Subcutaneous abdominal adipose tissue (tissue), 5 donors: ENCODE measurements around the gene ABCD2.

Source experiments
- H3K27ac ChIP-seq: one replicate; pipeline ENCODE4 v1.7.0; 2013; ENCODE audit warnings: low read depth, mild to moderate bottlenecking, inconsistent platforms, low read length, moderate library complexity
- H3K27me3 ChIP-seq, 5 donors: one replicate each; pipeline ENCODE4 v1.7.0; 2013; ENCODE audit warnings: low read length in 5 of 5, inconsistent platforms in 1 of 5; ENCODE audit not compliant: control insufficient read depth in 5 of 5, insufficient read depth in 4 of 5
- H3K36me3 ChIP-seq, 5 donors: one replicate each; pipeline ENCODE4 v1.7.0; 2013; ENCODE audit warnings: low read length in 5 of 5; ENCODE audit not compliant: control insufficient read depth in 5 of 5, insufficient read depth in 5 of 5
- H3K4me1 ChIP-seq, 5 donors: one replicate each; pipeline ENCODE4 v1.7.0; 2013; ENCODE audit warnings: low read length in 5 of 5, mild to moderate bottlenecking in 3 of 5, moderate library complexity in 1 of 5; ENCODE audit not compliant: control insufficient read depth in 5 of 5, insufficient read depth in 5 of 5
- H3K4me3 ChIP-seq, 5 donors: one replicate each; pipeline ENCODE4 v1.7.0; 2013; ENCODE audit warnings: low read length in 5 of 5, low read depth in 1 of 5
- H3K9ac ChIP-seq, 5 donors: one replicate each; pipeline ENCODE4 v1.7.0; 2013; ENCODE audit warnings: low read length in 5 of 5, mild to moderate bottlenecking in 4 of 5, moderate library complexity in 3 of 5
- H3K9me3 ChIP-seq, 5 donors: one replicate each; pipeline ENCODE4 v1.7.0; 2013; ENCODE audit warnings: low read length in 5 of 5; ENCODE audit not compliant: control insufficient read depth in 5 of 5
- donor health status: healthy.
- donor health status: healthy.
- donor health status: healthy.
- donor health status: healthy.
- donor health status: healthy.

ABCD2 gene

GRCh38 chr12:39510001-39510400, 109.6 kb downstream of the ABCD2 start:
- Histone ChIP-seq H3K9me3 (peaks cover 0 to 17% (median 4%) of the 10 kb centered on the region in 5 donors), H3K36me3 (no peaks in the 10 kb centered on the region), H3K9ac (no peak overlapping the region), H3K27me3 (no peaks in the 10 kb centered on the region), H3K4me3 (no peak overlapping the region), H3K27ac (no peak overlapping the region), H3K4me1 (peaks cover 0 to 7% (median 0%) of the 10 kb centered on the region in 5 donors)

DNA sequence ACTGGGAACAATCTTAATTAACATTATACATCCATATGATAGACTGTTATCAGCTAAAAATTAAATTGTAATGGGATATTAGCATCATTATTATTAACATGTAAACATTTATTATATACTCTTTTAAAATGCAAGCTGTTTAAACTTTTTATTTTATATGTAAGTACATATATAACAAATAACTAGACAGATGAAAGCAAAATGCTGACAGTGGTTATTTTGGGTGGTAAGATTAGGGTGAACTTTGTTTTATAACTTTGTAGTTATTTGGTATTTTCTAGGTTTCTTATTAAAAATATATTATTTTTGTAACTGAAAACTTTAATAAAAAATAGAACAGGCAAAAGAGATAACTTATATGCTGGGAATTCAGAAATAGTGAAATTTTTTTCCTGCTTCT, 114.0 kb downstream of the ABCD2 start:
- Histone ChIP-seq H3K9ac (no peak overlapping the region), H3K27me3 (no peaks in the 10 kb centered on the region), H3K27ac (no peak overlapping the region), H3K4me3 (no peak overlapping the region), H3K4me1 (peaks cover 0 to 7% (median 0%) of the 10 kb centered on the region in 5 donors), H3K9me3 (peaks cover 0 to 11% (median 0%) of the 10 kb centered on the region in 5 donors), H3K36me3 (peaks cover 0 to 3% (median 0%) of the 10 kb centered on the region in 5 donors)

DNA sequence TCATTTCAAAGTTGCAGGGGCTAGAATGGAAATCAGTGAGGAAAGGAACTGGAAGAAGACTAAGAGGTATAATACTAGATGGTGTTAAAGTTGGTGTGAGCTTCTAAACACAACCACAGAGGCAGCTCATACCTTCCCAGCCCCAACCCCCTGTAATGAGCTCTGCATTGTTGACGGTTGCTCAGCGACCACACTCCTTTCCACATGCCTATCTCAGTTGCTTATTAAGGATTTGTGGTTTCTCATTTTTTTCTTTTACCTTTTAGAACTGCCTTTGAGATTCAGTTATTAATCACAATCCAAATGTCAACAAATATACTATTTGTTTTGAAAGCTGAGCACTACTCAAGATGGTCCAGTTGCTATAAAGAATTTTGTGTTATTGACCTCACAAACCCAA, 114.6 kb downstream of the ABCD2 start:
- no peaks in the 10 kb centered on the region for H3K27me3 ChIP-seq
- H3K9ac ChIP-seq, result no peak overlapping the region
- peaks cover 0 to 7% (median 0%) of the 10 kb centered on the region in 5 donors for H3K4me1 ChIP-seq
- H3K4me3 ChIP-seq, result no peak overlapping the region
- peaks cover 0 to 6% (median 0%) of the 10 kb centered on the region in 5 donors for H3K9me3 ChIP-seq
- H3K27ac ChIP-seq, result no peak overlapping the region
- peaks cover 0 to 3% (median 0%) of the 10 kb centered on the region in 5 donors for H3K36me3 ChIP-seq

GRCh38 chr12:39503439-39503838, 116.2 kb downstream of the ABCD2 start:
- Histone ChIP-seq H3K4me1 (peaks cover 0 to 7% (median 0%) of the 10 kb centered on the region in 5 donors), H3K27ac (no peak overlapping the region), H3K27me3 (no peaks in the 10 kb centered on the region), H3K9me3 (no peaks in the 10 kb centered on the region), H3K9ac (no peak overlapping the region), H3K4me3 (no peak overlapping the region), H3K36me3 (peaks cover 0 to 3% (median 0%) of the 10 kb centered on the region in 5 donors)

DNA sequence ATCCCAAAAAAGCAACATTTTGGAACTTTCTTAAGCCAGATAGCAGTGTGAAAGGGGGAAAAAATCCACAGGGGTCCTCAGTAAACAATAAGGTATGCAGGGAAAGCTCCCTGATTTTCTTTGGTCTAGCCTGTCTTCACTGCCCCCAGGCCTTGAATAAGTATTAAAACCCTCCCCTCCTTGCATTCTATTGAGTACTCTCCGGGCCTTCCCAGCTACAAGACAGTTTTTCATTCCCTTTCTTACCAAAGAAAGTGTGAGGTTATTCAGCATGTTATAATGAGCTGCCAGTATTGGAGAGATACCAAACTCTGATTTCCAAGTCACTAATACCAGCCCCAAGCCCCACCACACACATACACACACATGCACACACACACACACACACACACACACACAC, 116.9 kb downstream of the ABCD2 start:
- H3K27me3 ChIP-seq, result no peaks in the 10 kb centered on the region
- H3K9me3 ChIP-seq, result no peaks in the 10 kb centered on the region
- no peak overlapping the region for H3K27ac ChIP-seq
- peaks cover 0 to 3% (median 0%) of the 10 kb centered on the region in 5 donors for H3K36me3 ChIP-seq
- H3K4me1 ChIP-seq, result peaks cover 0 to 7% (median 0%) of the 10 kb centered on the region in 5 donors
- no peak overlapping the region for H3K4me3 ChIP-seq
- H3K9ac ChIP-seq, result no peak overlapping the region
